Measurements from ENCODE around the gene SOWAHC.
A peak's percentile ranks its signal among the peaks of the same experiment; 100 is the strongest.
"Not testable (repeated sequence)": the region's sequence is repeated elsewhere in the genome, so short reads cannot be mapped to it uniquely, and the experiment has no call there.

SOWAHC gene

GRCh38 chr2:109636317-109636716, 22.2 kb downstream of the SOWAHC start:
- DNase-seq (ENCODE audit: low spot score), result no peak
- Histone ChIP-seq H3K27ac (peak overlapping the region in 1 of 2 donors; percentile 11), H3K4me3 (no peak overlapping the region)
- TF ChIP-seq CTCF (IDR thresholded peaks at IDR 0.05), result no peak

- Histone ChIP-seq H3K4me3 (no peak overlapping the region), H3K27ac (peak overlapping the region in 1 of 2 donors; percentile 3)
- TF ChIP-seq CTCF (IDR thresholded peaks at IDR 0.05), result no peak
- no peak for DNase-seq (ENCODE audit: low spot score)
Observed at GRCh38 chr2:109637749-109638570, 23.8 kb downstream of the SOWAHC start.

GRCh38 chr2:109638795-109639194, 24.6 kb downstream of the SOWAHC start:
- Histone ChIP-seq H3K4me3 (no peak overlapping the region), H3K27ac (no peak overlapping the region)
- no peak for TF ChIP-seq CTCF (IDR thresholded peaks at IDR 0.05)
- DNase-seq (ENCODE audit: low spot score), result no peak

- DNase-seq (ENCODE audit: low spot score); H3K4me3 ChIP-seq; H3K27ac ChIP-seq: not testable (repeated sequence)
Observed at GRCh38 chr2:109640000-109640399, 25.8 kb downstream of the SOWAHC start.

- DNase-seq (ENCODE audit: low spot score), result peak; percentile 78
- TF ChIP-seq CTCF (IDR thresholded peaks at IDR 0.05), result no peak
- Histone ChIP-seq H3K27ac (peak overlapping the region; percentile 44 to 90), H3K4me3 (no peak overlapping the region)
Observed at GRCh38 chr2:109644571-109645275, 30.6 kb downstream of the SOWAHC start.

- Histone ChIP-seq H3K27ac (peak overlapping the region; percentile 44 to 90), H3K4me3 (no peak overlapping the region)
- no peak for TF ChIP-seq CTCF (IDR thresholded peaks at IDR 0.05)
- no peak for DNase-seq (ENCODE audit: low spot score)
Observed at GRCh38 chr2:109645412-109646184, 31.4 kb downstream of the SOWAHC start.

- no peak for DNase-seq (ENCODE audit: low spot score)
- no peak for TF ChIP-seq CTCF (IDR thresholded peaks at IDR 0.05)
- H3K4me3 ChIP-seq, result no peak overlapping the region
- H3K27ac ChIP-seq, result peak overlapping the region in 1 of 2 donors; percentile 85
Observed at GRCh38 chr2:109646961-109647360, 32.8 kb downstream of the SOWAHC start.

Measured in coronary artery (tissue), 2 donors.